Measurements from ENCODE around the gene PHKG2. TPM values are rescaled to one million over a fixed set of nuclear protein-coding genes. Genes with fewer than 3 reads are reported as not detected.
A peak's percentile ranks its signal among the peaks of the same experiment; 100 is the strongest.

PHKG2 gene
- polyA plus RNA-seq, 3 donors: 45.4 to 115 (median 54.2) TPM

DNA sequence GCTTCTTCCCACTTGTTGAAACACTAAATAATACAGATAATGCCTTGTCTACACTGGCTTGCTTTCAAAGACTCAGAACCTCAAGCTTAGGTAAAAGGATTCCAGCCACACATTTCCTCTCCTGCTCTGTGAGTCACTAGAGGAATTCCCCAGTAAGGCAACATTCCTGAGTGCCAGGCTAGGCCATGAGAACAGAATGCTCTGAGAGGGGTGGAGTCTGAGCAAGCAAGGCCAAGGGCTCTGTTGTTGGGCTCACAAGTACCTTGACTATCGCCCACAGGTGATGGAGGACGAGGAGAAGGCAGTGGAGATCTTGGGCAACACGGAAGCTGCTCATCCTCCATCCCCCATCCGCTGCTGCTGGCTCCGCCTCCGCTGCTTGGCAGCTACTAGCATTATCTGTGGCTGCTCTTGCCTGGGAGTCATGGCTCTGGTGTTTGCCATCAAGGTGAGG is 6.7 kb upstream of the PHKG2 start:
- no peak overlapping the region for H3K4me3 Mint-ChIP-seq
- H3K27me3 Mint-ChIP-seq (ENCODE audit: low read depth in 3 of 3): peaks cover 0 to 1% (median 0%) of the 10 kb centered on the region in 3 donors
- Histone ChIP-seq H3K4me2 (replicated peaks; ENCODE audit: extremely low read depth, low read length, poor library complexity, severe bottlenecking) (no peak overlapping the region), H3K9ac (ENCODE audit: insufficient read depth, low read length, poor library complexity, severe bottlenecking) (no peak overlapping the region), H3K27ac (ENCODE audit: low read depth in 1 of 2, low read length in 2 of 2) (peak overlapping the region in 1 of 2 donors; percentile 15), H3K36me3 (replicated peaks in 1 of 2; ENCODE audit: control insufficient read depth in 1 of 2, insufficient read depth in 2 of 2, low read length in 2 of 2) (peaks cover 67 to 85% of the 10 kb centered on the region in 2 donors), H2AFZ (ENCODE audit: insufficient read depth, low read depth, low read length, poor library complexity, severe bottlenecking) (no peak overlapping the region), H3K79me2 (ENCODE audit: insufficient read depth, low read length) (no peaks in the 10 kb centered on the region), H3K4me1 (ENCODE audit: control insufficient read depth in 1 of 2, insufficient read depth in 2 of 2, low read length in 2 of 2) (peaks cover 0 to 1% of the 10 kb centered on the region in 2 donors), H3K4me3 (replicated peaks in 1 of 3; ENCODE audit: low read depth in 2 of 3, low read length in 3 of 3) (no peak overlapping the region), H4K20me1 (ENCODE audit: insufficient read depth, low read length) (peaks cover 35% of the 10 kb centered on the region), H3K9me3 (replicated peaks in 1 of 2; ENCODE audit: control insufficient read depth in 1 of 2, insufficient read depth in 1 of 2, low read length in 2 of 2) (no peaks in the 10 kb centered on the region), H3K27me3 (ENCODE audit: control insufficient read depth in 2 of 2, insufficient read depth in 2 of 2, low read length in 2 of 2) (no peaks in the 10 kb centered on the region)
- intact Hi-C loops (cut with micrococcal nuclease): no loop called here
- peaks cover 0 to 1% (median 0%) of the 10 kb centered on the region in 7 donors for H3K9me3 Mint-ChIP-seq
- DNase-seq: peak in 1 of 3 donors; percentile 46
- H3K36me3 Mint-ChIP-seq: peaks cover 69 to 82% of the 10 kb centered on the region in 2 donors
- no CpG with 5 or more reads among the region's 6 CpGs for WGBS (ENCODE audit: insufficient coverage)
- TF ChIP-seq, protein P1, sequence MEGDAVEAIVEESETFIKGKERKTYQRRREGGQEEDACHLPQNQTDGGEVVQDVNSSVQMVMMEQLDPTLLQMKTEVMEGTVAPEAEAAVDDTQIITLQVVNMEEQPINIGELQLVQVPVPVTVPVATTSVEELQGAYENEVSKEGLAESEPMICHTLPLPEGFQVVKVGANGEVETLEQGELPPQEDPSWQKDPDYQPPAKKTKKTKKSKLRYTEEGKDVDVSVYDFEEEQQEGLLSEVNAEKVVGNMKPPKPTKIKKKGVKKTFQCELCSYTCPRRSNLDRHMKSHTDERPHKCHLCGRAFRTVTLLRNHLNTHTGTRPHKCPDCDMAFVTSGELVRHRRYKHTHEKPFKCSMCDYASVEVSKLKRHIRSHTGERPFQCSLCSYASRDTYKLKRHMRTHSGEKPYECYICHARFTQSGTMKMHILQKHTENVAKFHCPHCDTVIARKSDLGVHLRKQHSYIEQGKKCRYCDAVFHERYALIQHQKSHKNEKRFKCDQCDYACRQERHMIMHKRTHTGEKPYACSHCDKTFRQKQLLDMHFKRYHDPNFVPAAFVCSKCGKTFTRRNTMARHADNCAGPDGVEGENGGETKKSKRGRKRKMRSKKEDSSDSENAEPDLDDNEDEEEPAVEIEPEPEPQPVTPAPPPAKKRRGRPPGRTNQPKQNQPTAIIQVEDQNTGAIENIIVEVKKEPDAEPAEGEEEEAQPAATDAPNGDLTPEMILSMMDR (IDR thresholded peaks at IDR 0.05): no peak
- peaks cover 1% of the 10 kb centered on the region for H3K4me1 Mint-ChIP-seq
- peak overlapping the region in 1 of 7 donors; percentile 58 for H3K27ac Mint-ChIP-seq

DNA sequence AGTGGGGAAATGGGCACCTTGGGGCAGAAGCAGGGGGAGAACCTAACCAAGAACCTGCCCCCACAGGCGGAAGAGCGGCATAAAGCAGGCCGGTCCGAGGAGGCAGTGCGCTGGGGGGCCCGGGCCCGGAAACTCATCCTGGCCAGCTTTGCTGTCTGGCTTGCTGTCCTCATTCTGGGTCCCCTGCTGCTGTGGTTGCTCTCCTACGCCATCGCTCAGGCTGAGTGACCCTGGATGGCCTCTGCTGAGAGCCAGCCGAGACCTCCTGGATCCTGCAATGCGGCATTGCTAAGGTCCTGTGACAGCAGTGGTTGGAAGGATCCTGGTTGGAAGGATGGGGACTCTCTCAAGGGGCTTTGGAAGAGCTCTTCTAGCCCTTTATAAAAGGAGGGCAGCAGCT is 4.5 kb upstream of the PHKG2 start:
- peaks cover 20% of the 10 kb centered on the region for H4K20me1 ChIP-seq (ENCODE audit: insufficient read depth, low read length)
- H3K4me1 ChIP-seq (ENCODE audit: control insufficient read depth in 1 of 2, insufficient read depth in 2 of 2, low read length in 2 of 2): peaks cover 14 to 16% of the 10 kb centered on the region in 2 donors
- Mint-ChIP-seq H3K27me3 (ENCODE audit: low read depth in 3 of 3) (no peaks in the 10 kb centered on the region), H3K9me3 (peaks cover 0 to 1% (median 0%) of the 10 kb centered on the region in 7 donors), H3K36me3 (peaks cover 47 to 60% of the 10 kb centered on the region in 2 donors), H3K4me1 (peaks cover 16% of the 10 kb centered on the region), H3K27ac (peak overlapping the region in 3 of 7 donors; percentile 21 to 70 (median 70)), H3K4me3 (no peak overlapping the region)
- H3K27me3 ChIP-seq (ENCODE audit: control insufficient read depth in 2 of 2, insufficient read depth in 2 of 2, low read length in 2 of 2): no peaks in the 10 kb centered on the region
- no peak overlapping the region for H3K27ac ChIP-seq (ENCODE audit: low read depth in 1 of 2, low read length in 2 of 2)
- no peak for DNase-seq
- TF ChIP-seq, protein P1 (IDR thresholded peaks at IDR 0.05): no peak
- H2AFZ ChIP-seq (ENCODE audit: insufficient read depth, low read depth, low read length, poor library complexity, severe bottlenecking): no peak overlapping the region
- 99% methylated on average over 11 of the region's 11 CpGs for WGBS (ENCODE audit: insufficient coverage)
- no peak overlapping the region for H3K4me3 ChIP-seq (replicated peaks in 1 of 3; ENCODE audit: low read depth in 2 of 3, low read length in 3 of 3)
- intact Hi-C loops (cut with micrococcal nuclease): no loop called here
- H3K36me3 ChIP-seq (replicated peaks in 1 of 2; ENCODE audit: control insufficient read depth in 1 of 2, insufficient read depth in 2 of 2, low read length in 2 of 2): peaks cover 44 to 62% of the 10 kb centered on the region in 2 donors
- H3K4me2 ChIP-seq (replicated peaks; ENCODE audit: extremely low read depth, low read length, poor library complexity, severe bottlenecking): no peak overlapping the region
- no peaks in the 10 kb centered on the region for H3K9me3 ChIP-seq (replicated peaks in 1 of 2; ENCODE audit: control insufficient read depth in 1 of 2, insufficient read depth in 1 of 2, low read length in 2 of 2)
- no peak overlapping the region for H3K9ac ChIP-seq (ENCODE audit: insufficient read depth, low read length, poor library complexity, severe bottlenecking)
- peaks cover 5% of the 10 kb centered on the region for H3K79me2 ChIP-seq (ENCODE audit: insufficient read depth, low read length)

Data from CD14-positive monocyte (primary cell).